Mammary epithelial cell (primary cell): ENCODE measurements around the gene ADCY2.

Experiments used
- EZH2 ChIP-seq: IDR thresholded peaks from 2 replicates; pipeline ENCODE4 v1.6.1; 2012; ENCODE audit warnings: low read length, inconsistent platforms, borderline replicate concordance
- TF ChIP-seq, protein P1 (sequence below), 2 donors: IDR thresholded peaks in 1 of 2; conservative IDR thresholded peaks in 1 of 2; 2 replicates each; pipeline ENCODE4 v1.5.1; 2011 to 2012; ENCODE audit warnings: inconsistent platforms in 2 of 2, low read length in 2 of 2, mild to moderate bottlenecking in 2 of 2, control low read depth in 1 of 2, low read depth in 1 of 2; ENCODE audit not compliant: insufficient read depth in 1 of 2; ENCODE audit errors: extremely low read depth in 1 of 2

DNA sequence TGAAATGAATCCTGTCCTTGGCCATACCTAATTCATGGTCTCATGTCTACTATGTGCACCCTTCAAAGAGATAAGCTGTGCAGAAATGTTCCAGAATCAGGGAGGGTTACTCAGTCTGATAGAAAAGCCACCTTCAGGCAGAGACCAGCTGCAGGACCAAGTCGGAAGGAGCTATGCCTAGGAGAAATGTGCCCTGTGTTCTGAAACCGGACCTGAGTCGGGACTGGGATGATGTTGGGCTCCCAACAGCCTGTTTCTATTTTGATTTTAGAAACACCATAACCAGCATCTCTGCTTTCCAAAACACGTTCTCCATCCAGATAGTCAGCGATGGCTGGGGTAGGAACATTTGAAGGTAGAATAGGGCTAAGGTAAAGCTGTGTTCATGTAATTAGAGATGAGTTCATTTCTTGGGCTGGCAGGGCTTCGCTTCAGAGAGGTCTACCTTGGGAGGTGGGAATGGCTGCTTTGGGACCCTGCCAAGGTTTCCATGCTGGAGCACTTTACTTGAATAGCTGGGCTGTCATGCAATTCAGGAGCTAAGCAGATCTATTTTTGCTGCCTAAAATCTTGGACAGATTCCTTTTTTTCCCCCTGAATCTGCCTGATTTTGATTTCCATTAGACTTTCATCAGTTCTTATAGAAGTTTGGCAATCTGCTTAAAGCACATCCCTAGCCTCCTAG lies 2.8 kb downstream of the ADCY2 start:
- TF ChIP-seq, protein P1, sequence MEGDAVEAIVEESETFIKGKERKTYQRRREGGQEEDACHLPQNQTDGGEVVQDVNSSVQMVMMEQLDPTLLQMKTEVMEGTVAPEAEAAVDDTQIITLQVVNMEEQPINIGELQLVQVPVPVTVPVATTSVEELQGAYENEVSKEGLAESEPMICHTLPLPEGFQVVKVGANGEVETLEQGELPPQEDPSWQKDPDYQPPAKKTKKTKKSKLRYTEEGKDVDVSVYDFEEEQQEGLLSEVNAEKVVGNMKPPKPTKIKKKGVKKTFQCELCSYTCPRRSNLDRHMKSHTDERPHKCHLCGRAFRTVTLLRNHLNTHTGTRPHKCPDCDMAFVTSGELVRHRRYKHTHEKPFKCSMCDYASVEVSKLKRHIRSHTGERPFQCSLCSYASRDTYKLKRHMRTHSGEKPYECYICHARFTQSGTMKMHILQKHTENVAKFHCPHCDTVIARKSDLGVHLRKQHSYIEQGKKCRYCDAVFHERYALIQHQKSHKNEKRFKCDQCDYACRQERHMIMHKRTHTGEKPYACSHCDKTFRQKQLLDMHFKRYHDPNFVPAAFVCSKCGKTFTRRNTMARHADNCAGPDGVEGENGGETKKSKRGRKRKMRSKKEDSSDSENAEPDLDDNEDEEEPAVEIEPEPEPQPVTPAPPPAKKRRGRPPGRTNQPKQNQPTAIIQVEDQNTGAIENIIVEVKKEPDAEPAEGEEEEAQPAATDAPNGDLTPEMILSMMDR (conservative IDR thresholded peaks at IDR 0.05 in 1 of 2, IDR thresholded peaks at IDR 0.05 in 1 of 2; ENCODE audit: extremely low read depth in 1 of 2, insufficient read depth in 1 of 2, low read depth in 1 of 2, low read length in 2 of 2) = no peak
- no peak for TF ChIP-seq EZH2
